DND-41 (cell line): ENCODE results near the gene NUCKS1.
A peak's percentile ranks its signal among the peaks of the same experiment; 100 is the strongest.

Experiments used
- ATAC-seq: fragments of 200-7000 bp; cut with Tn5 transposase; 3 replicates; pipeline ENCODE4 v1.9.1; 2021; ENCODE audit warnings: low read depth; ENCODE audit not compliant: insufficient read depth
- DNase-seq: peaks from one replicate; pipeline ENCODE4 v3.0.0-alpha.2; 2020
- H2AFZ ChIP-seq: 2 replicates; pipeline ENCODE4 v1.6.0; 2012; ENCODE audit warnings: low read depth, low read length
- H3K27ac ChIP-seq: 2 replicates; pipeline ENCODE4 v1.5.1; 2012; ENCODE audit warnings: low read length, inconsistent platforms
- H3K27me3 ChIP-seq: fragments of 200-600 bp; sonication (generic); 2 replicates; pipeline ENCODE4 v1.6.0; 2012; ENCODE audit warnings: low read length, mild to moderate bottlenecking, inconsistent platforms; ENCODE audit not compliant: insufficient read depth, poor library complexity
- H3K36me3 ChIP-seq: 2 replicates; pipeline ENCODE4 v1.5.1; 2012; ENCODE audit warnings: low read length, inconsistent platforms; ENCODE audit not compliant: insufficient read depth
- H3K4me1 ChIP-seq: 2 replicates; pipeline ENCODE4 v1.5.1; 2012; ENCODE audit warnings: mild to moderate bottlenecking, low read length; ENCODE audit not compliant: insufficient read depth
- H3K4me2 ChIP-seq: 2 replicates; pipeline ENCODE4 v1.6.0; 2012; ENCODE audit warnings: mild to moderate bottlenecking, moderate library complexity, low read length, inconsistent platforms; ENCODE audit not compliant: insufficient read depth
- H3K4me3 ChIP-seq, 2 experiments: fragments of 200-600 bp in 1 of 2; shearing (Covaris generic) in 1 of 2; 2 replicates each; pipeline ENCODE4 v1.5.1; 2012 to 2016; ENCODE audit warnings: inconsistent platforms in 2 of 2, low read length in 2 of 2, mild to moderate bottlenecking in 2 of 2, low read depth in 1 of 2, moderate library complexity in 1 of 2
- H3K79me2 ChIP-seq: 2 replicates; pipeline ENCODE4 v1.6.0; 2012; ENCODE audit warnings: low read length, inconsistent platforms; ENCODE audit not compliant: insufficient read depth
- H3K9ac ChIP-seq: 2 replicates; pipeline ENCODE4 v1.6.0; 2012; ENCODE audit warnings: low read depth, mild to moderate bottlenecking, inconsistent platforms, low read length, moderate library complexity
- H3K9me3 ChIP-seq: 2 replicates; pipeline ENCODE4 v1.5.1; 2012; ENCODE audit warnings: low read length, moderate library complexity, mild to moderate bottlenecking, inconsistent platforms; ENCODE audit not compliant: insufficient read depth, severe bottlenecking
- H4K20me1 ChIP-seq: 2 replicates; pipeline ENCODE4 v1.6.0; 2012; ENCODE audit warnings: low read length; ENCODE audit not compliant: insufficient read depth
- EZH2 ChIP-seq: IDR thresholded peaks from 3 replicates; pipeline ENCODE4 v1.6.1; 2012; ENCODE audit warnings: borderline replicate concordance, low read depth, mild to moderate bottlenecking, moderate library complexity, low read length, inconsistent platforms; ENCODE audit not compliant: severe bottlenecking
- TF ChIP-seq, protein P1 (sequence below): IDR thresholded peaks from 2 replicates; pipeline ENCODE4 v1.5.1; 2012; ENCODE audit warnings: borderline replicate concordance, low read length, moderate library complexity, mild to moderate bottlenecking; ENCODE audit not compliant: poor library complexity, severe bottlenecking; ENCODE audit errors: extremely low read depth

NUCKS1 gene

DNA sequence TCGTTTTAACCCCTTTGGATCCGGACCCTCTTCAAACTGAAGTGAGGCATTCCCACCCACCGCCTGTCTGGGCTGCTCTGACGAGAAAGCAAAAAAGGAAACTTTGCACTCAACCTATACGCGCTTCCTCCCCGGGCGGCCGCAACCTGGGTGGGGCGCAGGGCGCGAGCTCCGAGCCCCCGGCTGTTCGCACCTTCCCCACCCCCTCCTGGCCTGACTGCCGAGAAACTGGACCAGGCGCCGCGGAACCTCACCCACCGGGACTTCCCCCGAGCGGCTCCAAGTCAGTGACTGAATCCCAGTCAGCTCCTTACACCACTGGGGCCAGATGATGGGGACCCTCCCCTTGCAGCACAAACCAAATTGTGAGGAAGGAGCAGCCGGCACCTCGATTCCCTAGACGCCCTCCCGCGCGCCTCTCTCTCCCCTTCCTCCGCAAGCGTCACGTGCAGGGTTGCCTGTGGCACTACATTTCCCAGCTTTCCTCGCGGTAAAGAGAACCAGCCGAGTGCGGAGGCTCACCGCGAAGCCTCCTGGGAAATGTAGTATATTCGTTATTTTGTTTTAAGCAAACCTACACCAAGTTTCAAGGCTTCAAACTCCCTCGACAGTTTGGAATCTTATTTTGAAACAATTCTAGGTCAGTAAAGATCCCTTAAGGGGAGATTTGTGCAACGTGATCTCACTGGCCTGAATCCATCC lies 25.2 kb upstream of the NUCKS1 start, which contains the start of gene RAB29:
Gene RAB29 (minus strand): TSS at position 468 of the 702 bp plus-strand sequence. CDS start 526 bp downstream, outside the sequence.
- H3K27me3 ChIP-seq: no peaks in the 10 kb centered on the region
- peak within 1 kb of the TSS; percentile 95 for H2AFZ ChIP-seq
- peak within 1 kb of the TSS; percentile 81 for H3K27ac ChIP-seq
- H3K36me3 ChIP-seq: peaks cover 5% of the 10 kb centered on the region; the same call in 1 of the 2 replicates
- DNase-seq (peak; percentile 87), ATAC-seq (peak; percentile 99)
- H3K9me3 ChIP-seq: no peaks in the 10 kb centered on the region
- peak within 1 kb of the TSS; percentile 51 to 75; a peak in 3 of 4 replicates for H3K4me3 ChIP-seq
- peaks cover 20% of the 10 kb centered on the region for H3K4me1 ChIP-seq
- peaks cover 2% of the 10 kb centered on the region for H3K79me2 ChIP-seq
- peak within 1 kb of the TSS; percentile 94 for H3K4me2 ChIP-seq
- H4K20me1 ChIP-seq: no peaks in the 10 kb centered on the region
- peak within 1 kb of the TSS; percentile 78 for H3K9ac ChIP-seq
- no peak for TF ChIP-seq EZH2
- TF ChIP-seq, protein P1, sequence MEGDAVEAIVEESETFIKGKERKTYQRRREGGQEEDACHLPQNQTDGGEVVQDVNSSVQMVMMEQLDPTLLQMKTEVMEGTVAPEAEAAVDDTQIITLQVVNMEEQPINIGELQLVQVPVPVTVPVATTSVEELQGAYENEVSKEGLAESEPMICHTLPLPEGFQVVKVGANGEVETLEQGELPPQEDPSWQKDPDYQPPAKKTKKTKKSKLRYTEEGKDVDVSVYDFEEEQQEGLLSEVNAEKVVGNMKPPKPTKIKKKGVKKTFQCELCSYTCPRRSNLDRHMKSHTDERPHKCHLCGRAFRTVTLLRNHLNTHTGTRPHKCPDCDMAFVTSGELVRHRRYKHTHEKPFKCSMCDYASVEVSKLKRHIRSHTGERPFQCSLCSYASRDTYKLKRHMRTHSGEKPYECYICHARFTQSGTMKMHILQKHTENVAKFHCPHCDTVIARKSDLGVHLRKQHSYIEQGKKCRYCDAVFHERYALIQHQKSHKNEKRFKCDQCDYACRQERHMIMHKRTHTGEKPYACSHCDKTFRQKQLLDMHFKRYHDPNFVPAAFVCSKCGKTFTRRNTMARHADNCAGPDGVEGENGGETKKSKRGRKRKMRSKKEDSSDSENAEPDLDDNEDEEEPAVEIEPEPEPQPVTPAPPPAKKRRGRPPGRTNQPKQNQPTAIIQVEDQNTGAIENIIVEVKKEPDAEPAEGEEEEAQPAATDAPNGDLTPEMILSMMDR: peak; percentile 2

- peak; percentile 21 for DNase-seq
- H3K27ac ChIP-seq: peak overlapping the region; percentile 81
- peak overlapping the region; percentile 51 to 75; a peak in 3 of 4 replicates for H3K4me3 ChIP-seq
- TF ChIP-seq, protein P1: no peak
- TF ChIP-seq EZH2: no peak
- ATAC-seq: peak; percentile 7; the same call in 2 of the 3 replicates
- peaks cover 20% of the 10 kb centered on the region for H3K4me1 ChIP-seq
- no peaks in the 10 kb centered on the region for H3K9me3 ChIP-seq
- no peaks in the 10 kb centered on the region for H3K27me3 ChIP-seq
- H2AFZ ChIP-seq: peak overlapping the region; percentile 95
- H3K4me2 ChIP-seq: peak overlapping the region; percentile 94
- H3K79me2 ChIP-seq: peaks cover 2% of the 10 kb centered on the region
- H3K9ac ChIP-seq: peak overlapping the region; percentile 78
- H4K20me1 ChIP-seq: no peaks in the 10 kb centered on the region
- H3K36me3 ChIP-seq: peaks cover 9% of the 10 kb centered on the region; the same call in 1 of the 2 replicates
Observed at GRCh38 chr1:205774198-205775014, 24.4 kb upstream of the NUCKS1 start.

GRCh38 chr1:205772607-205773032 lies 22.6 kb upstream of the NUCKS1 start:
- H3K27ac ChIP-seq: no peak overlapping the region
- no peaks in the 10 kb centered on the region for H4K20me1 ChIP-seq
- H3K4me3 ChIP-seq: no peak overlapping the region
- H2AFZ ChIP-seq: no peak overlapping the region
- H3K9me3 ChIP-seq: no peaks in the 10 kb centered on the region
- TF ChIP-seq, protein P1: no peak
- no peak for TF ChIP-seq EZH2
- H3K27me3 ChIP-seq: no peaks in the 10 kb centered on the region
- ATAC-seq: no peak
- no peak overlapping the region for H3K4me2 ChIP-seq
- H3K79me2 ChIP-seq: peaks cover 2% of the 10 kb centered on the region
- H3K9ac ChIP-seq: no peak overlapping the region
- DNase-seq: no peak
- peaks cover 12% of the 10 kb centered on the region; the same call in 1 of the 2 replicates for H3K36me3 ChIP-seq
- peaks cover 20% of the 10 kb centered on the region for H3K4me1 ChIP-seq
